GM20000 (cell line): ENCODE results near the gene PCBP2.

Source experiments
- DNase-seq: peaks from one replicate; pipeline ENCODE4 v3.0.0; 2012; ENCODE audit warnings: low spot score
- TF ChIP-seq, protein P1 (sequence below): IDR thresholded peaks from 2 replicates; pipeline ENCODE4 v1.5.1; 2012; ENCODE audit warnings: mild to moderate bottlenecking, control low read depth; ENCODE audit errors: extremely low read depth, missing control alignments

The PCBP2 gene

DNA sequence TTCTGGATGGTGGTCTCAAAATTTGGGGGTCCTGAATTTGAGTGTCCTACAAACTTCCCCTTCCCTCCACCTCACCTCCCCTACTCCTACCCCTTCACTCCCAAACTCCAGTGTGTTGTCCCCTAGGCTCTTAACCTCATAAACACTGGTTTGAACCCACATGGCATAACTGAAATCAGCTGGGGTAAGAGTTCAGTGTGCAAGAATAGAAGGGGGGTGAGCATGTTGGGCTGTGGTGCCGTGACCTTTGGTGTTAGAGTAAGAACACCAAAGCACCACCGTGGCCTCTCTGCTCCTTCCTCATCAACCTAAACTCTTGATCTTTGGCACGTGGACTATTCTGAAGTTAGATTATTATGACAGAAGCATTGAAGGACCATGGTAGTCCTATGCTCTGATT, 11.0 kb downstream of the PCBP2 start:
- DNase-seq: no peak
- TF ChIP-seq, protein P1, sequence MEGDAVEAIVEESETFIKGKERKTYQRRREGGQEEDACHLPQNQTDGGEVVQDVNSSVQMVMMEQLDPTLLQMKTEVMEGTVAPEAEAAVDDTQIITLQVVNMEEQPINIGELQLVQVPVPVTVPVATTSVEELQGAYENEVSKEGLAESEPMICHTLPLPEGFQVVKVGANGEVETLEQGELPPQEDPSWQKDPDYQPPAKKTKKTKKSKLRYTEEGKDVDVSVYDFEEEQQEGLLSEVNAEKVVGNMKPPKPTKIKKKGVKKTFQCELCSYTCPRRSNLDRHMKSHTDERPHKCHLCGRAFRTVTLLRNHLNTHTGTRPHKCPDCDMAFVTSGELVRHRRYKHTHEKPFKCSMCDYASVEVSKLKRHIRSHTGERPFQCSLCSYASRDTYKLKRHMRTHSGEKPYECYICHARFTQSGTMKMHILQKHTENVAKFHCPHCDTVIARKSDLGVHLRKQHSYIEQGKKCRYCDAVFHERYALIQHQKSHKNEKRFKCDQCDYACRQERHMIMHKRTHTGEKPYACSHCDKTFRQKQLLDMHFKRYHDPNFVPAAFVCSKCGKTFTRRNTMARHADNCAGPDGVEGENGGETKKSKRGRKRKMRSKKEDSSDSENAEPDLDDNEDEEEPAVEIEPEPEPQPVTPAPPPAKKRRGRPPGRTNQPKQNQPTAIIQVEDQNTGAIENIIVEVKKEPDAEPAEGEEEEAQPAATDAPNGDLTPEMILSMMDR: no peak

GRCh38 chr12:53463802-53464560, 12.1 kb downstream of the PCBP2 start:
- no peak for DNase-seq

DNA sequence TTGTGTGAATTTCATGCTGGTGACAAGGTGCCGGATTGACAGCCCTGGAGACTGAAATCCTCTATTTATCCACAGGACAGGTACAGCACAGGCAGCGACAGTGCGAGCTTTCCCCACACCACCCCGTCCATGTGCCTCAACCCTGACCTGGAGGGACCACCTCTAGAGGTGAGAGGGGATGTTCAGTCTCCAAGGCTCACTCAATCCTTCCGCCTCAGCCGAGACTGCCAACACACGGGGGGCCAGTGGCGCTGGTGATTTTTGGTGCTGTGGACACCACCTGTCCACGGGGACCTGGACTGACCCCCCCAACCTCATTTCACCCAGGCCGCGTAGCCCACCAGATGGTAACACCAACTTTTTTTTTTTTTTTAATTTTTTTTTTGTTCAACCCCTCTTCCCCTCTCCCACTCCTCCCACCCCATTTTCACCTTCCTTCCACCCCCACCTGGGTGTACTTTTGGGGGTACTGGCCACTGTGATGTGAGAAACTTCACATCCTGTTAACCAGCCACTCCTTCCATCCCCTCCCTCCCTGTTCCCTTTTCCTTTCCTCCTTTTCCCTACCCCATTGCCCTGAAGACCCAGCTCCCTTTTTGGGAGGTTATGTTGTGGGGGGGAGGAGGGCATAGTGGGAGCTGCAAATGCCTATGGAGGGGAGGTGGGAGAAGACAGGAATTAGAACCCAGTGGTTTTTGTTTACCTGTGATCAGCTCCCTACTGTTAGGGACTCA, 12.9 kb downstream of the PCBP2 start:
- DNase-seq: no peak
- TF ChIP-seq, protein P1: no peak

More at GRCh38 chr12:53463802-53464560, 12.1 kb downstream of the PCBP2 start:
- TF ChIP-seq, protein P1: no peak

- TF ChIP-seq, protein P1: no peak
- no peak for DNase-seq
Measured at GRCh38 chr12:53465679-53466078, 13.8 kb downstream of the PCBP2 start.

- DNase-seq: no peak
- TF ChIP-seq, protein P1: no peak
Measured at GRCh38 chr12:53466640-53467039, 14.7 kb downstream of the PCBP2 start.

DNA sequence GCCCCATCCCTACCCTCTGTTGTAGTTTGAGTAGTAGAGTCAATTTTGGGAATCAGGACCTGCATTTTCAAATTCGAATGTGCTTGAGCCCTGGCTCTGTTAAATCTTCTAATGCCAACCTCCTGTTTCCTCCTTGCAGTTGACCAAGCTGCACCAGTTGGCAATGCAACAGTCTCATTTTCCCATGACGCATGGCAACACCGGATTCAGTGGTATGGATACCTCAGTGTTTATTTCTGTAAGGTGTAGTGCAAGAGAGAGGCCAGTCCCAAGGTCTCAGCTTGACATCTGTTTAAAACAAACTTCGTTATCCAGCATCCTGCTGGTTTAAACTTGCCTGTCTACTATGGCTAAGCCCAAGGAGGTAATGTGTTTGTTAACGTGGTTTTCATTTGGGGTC, 15.2 kb downstream of the PCBP2 start:
- DNase-seq: no peak
- TF ChIP-seq, protein P1: no peak

DNA sequence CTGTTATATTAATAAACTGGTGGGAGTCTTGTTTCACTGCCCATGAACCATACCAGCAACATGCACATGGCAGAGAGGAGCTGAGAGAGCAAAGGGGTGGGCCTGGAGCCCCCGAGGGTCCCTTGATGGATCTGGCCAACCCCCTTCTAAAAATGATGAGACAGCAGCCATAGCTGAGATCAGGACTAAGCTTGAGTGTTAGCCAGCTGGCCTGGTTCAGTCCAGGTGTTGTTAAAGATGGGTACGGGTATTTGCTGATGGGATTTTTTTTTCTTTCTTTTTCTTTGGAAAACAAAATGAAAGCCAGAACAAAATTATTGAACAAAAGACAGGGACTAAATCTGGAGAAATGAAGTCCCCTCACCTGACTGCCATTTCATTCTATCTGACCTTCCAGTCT, 16.0 kb downstream of the PCBP2 start:
- no peak for DNase-seq
- TF ChIP-seq, protein P1: no peak
